ENCODE data around the gene EXOC3L4.

EXOC3L4 gene

DNA sequence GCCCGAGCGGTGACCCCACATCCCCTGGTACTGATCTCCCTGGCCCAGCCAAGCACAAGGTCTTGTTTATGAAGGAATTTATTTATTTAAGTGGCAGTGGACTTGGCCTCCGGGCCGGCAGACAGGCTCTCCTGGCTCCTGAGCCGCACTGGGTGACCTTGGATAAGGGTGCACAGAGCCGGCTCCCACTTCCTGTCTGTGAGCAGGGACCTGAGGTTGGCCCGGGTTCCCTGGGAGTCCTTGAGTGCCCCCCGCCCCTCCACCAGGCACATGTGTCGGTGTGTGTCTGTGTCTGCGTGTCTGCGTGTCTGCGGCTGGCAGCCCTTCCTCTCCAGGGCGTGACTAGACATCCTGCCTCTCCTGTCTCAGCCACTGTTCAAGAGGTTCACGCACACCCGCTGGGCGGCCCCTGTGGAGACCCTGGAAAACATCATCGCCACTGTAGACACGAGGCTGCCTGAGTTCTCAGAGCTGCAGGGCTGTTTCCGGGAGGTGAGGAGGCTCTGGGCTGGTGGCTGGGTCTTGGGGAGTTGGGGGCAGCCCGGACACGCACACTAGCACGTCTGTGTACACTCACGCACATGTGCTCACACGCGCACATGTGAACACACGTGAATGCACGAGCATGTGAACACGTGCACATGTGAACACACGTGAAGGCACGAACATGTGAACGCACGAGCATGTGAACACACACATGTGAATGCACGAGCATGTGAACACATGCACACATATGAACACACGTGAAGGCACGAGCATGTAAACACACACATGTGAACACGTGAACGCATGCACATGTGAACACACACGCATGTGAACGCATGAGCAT lies 38.1 kb downstream of the EXOC3L4 start:
- no peak for DNase-seq (ENCODE audit: low read depth, low spot score)

DNA sequence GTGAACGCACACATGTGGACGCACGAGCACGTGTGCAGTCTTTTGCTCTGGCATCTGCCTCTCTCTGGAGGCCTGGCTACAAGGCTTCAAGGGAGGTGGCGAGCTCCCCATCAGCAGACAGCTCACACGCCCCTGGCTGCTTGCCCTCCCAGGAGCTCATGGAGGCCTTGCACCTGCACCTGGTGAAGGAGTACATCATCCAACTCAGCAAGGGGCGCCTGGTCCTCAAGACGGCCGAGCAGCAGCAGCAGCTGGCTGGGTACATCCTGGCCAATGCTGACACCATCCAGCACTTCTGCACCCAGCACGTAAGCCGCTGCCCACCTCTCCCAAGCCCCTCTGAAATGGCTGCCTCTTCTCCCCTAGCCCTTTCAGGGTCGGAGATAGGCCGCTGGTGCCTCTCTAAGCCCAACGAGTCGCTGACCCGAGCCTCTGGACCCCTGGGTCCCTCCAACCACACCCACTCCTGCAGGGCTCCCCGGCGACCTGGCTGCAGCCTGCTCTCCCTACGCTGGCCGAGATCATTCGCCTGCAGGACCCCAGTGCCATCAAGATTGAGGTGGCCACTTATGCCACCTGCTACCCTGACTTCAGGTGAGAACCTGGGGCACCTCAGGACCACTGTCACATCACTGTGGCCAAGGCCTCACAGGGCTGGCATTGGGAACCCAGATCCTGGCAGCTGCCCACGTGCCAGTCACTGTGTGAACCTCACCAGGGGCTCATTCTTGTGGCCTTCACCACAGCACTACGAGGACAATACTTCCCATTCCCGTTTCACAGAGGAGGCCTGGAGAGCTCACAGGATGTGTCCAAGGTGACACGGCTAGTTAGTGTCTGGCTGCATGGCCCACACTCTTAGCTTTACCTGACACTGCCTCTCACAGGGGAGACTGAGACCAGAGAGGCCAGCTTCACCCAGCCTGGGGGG lies 39.0 kb downstream of the EXOC3L4 start:
- no peak for DNase-seq (ENCODE audit: low read depth, low spot score)

DNA sequence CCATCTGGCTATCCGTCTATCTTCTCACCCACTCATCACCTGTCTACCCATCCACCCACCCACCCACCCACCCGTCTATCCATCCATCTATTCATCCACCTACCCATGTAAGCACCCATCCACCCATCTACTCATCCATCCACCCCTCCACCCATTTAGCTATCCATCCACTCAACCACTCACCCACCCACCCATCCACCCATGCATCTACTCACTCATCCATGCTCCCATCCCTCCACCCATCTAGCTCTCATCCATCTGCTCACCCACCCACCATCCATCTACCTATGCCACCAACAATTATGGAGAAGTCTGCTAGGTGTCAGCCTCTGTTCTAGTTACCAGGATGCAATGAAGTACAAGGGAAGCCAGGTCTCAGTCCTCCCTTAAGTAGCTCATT lies 39.9 kb downstream of the EXOC3L4 start:
- no peak for DNase-seq (ENCODE audit: low read depth, low spot score)

DNA sequence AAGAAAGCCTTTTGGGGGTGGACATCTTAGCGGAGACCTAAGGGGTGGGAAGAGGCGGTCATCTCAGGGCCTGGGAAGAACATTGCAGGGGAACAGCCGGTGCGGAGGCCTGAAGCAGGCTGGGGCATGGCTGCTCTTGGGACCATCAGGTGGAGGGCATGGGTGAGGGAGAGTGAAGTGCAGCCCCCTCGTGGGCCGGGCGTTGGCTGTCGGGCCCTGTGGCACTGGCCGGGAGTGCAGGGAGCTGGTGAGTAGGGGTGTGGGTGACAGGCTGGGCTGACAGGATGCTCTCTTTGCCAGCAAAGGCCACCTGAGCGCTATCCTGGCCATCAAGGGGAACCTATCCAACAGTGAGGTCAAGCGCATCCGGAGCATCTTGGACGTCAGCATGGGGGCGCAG lies 40.4 kb downstream of the EXOC3L4 start:
- DNase-seq (ENCODE audit: low read depth, low spot score) = no peak

DNA sequence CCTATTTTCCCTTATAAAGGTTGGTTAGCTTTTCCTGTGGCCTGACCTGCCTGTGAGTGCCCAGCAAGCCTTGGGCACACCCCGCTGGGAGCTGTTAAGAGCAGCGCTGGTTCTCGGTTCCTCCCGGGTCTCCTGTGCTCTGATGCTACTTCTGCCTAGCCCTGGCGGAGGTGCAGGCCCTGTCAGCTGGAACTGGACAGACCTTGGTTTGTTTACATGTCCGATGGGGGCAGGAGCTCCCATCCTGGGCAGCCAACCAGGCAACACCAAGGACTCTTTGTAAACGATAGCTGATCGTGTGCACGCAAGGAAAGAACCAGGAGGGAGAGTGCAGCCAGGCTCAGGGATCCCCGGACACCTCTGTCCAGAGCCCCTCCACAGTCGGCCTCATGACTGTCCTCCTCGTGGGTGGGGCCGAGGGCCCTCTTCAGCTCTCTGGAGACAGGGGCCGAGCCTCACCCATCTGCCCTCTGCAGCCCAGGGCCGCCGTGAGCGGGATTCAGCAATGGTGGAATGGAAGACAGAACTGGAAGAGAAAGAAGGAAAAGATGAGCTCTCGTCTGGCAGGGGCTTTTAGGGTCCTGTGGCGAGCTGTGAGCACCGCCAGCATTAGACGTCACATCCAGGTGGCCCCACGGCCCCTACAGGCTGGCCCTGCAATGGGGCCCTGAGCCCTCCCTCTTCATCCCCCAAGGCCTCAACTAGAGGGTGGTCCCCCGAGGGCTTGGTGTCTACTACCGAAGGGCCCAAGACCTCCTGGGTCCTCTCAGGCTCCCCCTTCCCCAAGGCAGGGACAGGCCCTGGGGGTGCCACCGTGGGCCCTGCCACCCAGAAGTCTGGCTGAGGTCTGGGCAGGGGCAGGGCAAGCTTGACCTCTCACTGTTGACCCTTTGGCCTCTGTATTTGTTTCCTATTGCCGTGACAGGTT lies 41.1 kb downstream of the EXOC3L4 start:
- no peak for DNase-seq (ENCODE audit: low read depth, low spot score)

DNA sequence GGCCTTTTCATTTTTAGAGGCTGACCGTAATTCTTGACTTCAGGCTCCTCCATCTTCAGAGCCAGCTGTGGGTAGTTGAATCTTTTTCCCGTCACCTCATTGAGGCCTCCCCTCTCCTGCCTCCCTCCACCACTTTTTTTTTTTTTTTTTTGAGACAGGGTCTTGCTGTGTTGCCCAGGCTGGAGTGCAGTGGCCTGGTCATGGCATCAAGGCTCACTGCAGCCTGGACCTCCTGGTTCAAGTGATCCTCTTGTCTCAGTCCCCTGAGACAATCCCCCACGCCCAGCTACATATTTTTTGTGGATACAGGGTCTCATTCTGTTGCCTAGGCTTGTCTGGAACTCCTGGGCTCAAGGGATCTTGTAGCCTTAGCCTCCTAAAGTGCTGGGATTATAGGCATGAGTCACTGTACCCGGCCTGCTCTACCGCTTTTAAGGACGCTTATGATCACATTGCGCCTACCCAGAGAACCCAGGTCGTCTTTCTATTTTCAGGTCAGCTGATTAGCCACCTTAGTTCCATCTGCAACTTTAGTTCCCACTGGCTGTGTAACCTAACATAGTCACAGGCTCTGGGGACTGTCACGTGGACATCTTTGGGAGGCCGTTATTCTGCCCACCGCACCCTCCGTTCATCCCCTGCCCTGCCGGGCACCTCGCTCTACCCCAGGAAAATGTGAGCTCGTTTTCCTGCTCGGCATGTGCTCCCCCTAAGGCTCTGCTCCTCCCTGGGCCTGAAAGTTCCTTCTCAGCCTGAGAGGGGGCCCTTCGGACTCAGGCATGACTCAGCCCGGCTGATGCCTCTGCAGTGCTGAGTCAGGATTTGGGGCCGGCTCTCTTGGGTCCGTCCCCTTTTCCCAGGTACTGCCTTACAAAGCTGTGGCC lies 42.1 kb downstream of the EXOC3L4 start:
- no peak for DNase-seq (ENCODE audit: low read depth, low spot score)

DNA sequence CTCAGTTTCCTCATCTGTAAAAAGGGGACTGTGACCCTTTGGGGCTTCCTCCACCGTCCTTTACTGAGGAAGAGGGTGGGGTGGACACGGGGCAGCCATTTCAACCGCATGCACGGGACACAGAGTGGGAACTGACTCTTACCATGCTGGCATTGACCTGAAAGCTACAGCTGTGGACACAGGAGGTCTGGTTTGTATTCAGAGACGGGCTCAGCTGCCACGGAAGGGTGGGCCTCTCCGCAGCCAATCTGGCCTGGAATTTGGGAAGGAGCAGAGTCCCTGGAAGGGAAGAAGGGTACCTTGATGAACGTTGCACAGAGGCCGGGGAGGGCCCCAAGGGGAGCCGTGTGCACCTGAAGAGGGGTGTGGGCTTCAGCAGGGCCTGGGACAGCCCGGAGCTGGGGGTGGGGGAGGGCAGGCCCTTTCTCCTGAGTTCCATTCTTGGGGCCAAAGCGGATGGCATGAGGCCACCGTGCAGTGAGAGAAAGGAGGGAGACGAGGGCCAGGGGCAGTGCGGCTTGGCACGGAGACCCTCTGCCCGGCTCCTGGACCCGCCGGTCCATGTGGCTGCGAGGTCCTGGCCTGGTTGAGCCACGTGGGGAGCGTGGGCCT lies 43.3 kb downstream of the EXOC3L4 start:
- DNase-seq (ENCODE audit: low read depth, low spot score) = no peak

DNA sequence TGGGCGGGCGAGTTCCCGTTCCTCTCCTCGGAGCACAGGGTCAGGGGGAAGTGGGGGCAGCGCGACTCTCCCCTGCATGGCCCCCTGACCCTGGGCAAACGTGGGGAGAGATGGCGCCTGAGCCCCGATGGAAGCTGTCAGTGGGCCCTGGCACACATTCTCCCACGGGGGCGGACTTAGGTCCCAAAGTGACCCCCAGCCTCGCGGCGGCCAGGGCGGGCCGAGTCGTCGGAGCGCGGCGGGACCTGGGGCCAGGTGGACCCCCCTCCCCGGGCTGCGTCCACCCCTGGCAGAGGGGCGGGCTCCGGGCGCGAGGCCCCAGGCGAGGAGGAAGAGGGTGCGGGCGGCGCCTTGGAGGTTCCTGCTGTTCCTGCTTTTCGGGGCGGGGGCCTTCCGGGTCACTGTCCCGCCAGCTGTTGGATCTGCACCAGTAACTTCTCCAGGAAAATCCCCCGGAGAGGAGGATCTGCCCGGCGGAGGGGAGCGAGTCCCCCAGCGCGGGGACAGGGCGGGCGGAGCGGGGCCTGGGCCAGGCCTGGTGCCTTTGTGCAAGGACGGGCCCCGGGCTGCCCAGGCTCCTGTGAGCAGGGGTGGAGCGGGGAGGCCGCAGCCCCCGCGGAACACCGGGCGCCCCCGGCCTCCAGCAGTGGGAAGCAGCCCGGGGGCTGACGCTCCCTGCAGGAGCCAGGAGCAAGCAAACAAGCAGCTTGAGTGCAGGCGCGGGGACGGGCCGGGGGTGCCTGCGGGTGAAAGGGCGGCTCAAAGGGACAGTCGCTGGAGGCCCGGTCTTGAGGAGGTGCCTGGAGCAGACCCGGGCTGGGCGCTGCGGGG lies 44.0 kb downstream of the EXOC3L4 start:
- DNase-seq (ENCODE audit: low read depth, low spot score) = no peak

DNA sequence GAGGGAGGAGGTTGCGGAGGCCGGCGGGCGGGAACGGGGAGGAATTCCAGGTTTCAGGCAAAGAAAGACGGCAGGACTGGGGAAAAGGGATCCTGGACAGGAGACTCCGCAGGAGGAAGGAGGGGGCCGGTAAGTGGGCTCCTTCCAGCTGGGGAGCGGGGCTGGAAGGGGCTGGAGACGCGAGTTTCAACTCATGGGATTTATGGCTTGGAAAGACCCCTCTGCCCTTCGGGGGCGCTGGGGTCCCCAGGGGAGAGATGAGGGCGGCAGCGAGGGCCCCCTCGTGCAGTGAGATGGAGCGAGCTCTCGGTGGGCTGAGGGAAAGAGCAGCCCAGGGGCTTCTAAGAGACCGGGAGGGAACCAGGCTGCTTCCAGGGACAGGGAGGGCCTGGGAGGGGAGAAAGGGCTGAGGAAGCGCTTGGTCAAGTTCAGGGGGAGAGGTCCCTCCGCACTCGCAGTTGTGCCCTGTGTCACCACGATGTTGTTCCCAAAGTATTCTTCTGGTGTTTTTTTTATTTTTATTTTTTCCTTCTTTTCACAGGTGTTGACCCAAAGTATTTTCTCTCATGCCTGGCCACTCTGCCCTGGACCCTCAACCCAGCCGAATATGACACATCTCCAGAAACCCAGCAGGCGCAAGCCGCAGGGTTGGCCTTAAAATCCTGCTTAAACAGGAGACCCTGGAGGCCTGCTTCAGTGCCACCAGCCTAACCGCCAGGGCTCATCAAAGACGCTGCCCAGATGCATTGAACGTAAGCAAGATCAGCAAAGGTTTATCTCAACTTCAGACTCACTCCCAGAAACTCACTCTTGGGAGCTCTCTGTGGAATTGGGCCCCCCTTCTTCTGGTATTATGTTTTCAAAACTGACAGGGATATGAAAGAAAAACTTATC lies 44.9 kb downstream of the EXOC3L4 start:
- no peak for DNase-seq (ENCODE audit: low read depth, low spot score)

DNA sequence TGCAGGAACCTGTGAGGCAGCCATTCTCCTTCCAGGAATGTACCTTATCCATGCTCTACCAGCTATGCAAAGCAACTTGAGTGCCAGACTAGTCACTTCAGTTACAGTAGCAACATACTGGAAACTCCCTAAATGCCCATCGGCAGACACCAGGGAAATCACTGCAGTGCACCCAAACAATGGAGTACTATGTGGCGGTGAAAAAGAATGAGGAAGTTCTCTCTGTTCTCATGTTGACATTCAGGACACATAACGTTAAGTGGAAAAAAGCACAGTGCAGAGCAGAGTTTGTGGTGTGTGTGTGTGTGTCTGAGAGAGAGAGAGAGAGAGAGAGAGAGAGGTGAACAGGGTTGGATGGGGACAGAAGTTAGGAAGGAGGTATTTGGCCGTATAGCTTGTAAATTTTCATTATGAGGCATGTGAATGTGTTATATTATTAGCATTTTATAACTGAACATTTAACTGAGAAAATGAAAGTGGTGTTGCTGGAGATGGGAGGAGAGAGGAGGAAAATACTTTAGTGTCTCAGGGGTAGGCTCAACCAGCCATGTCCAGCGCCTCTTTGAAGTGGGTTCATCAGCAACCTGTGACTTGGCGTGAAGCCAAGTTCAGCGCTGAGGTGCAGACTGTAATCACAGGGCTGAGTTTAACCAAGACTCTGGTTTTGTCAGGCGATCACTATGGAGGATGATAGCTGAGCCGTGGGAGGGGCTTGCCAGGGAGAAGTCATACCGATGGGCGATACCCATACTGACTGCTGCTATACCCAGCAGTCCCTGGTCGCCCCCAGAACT lies 46.0 kb downstream of the EXOC3L4 start:
- no peak for DNase-seq (ENCODE audit: low read depth, low spot score)

DNA sequence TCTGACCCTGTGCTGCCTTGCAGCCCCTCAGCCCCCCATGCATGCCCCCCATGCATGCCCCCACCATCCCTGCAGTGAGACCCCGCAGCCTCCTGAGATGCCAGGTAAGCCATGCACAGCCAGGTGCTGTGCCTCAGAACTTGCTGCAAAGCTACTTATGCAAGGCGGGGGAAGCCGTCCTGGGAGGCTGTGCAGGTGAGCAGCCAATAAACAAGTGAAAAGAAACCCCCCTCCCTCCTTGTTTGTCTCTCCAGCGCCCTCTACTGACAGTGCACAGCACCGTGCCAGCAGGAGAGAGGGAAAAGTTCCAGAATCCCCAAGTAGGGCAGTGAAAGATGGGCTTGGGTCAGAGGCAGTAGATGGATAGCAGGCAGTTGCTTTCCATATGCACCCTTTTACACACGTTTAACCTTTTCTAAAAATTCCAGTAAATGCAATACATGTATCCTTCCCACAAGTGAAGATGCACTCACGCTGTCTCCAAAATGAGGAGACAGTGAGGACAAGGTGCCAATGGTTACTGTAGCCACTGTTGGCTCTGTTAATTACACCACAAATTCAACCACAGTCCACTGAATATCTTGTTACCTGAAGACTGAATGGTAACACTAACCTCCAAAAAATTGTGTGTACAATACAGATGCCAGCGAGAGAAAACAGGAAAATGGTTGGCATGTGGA lies 46.7 kb downstream of the EXOC3L4 start:
- DNase-seq (ENCODE audit: low read depth, low spot score) = peak; percentile 75

DNA sequence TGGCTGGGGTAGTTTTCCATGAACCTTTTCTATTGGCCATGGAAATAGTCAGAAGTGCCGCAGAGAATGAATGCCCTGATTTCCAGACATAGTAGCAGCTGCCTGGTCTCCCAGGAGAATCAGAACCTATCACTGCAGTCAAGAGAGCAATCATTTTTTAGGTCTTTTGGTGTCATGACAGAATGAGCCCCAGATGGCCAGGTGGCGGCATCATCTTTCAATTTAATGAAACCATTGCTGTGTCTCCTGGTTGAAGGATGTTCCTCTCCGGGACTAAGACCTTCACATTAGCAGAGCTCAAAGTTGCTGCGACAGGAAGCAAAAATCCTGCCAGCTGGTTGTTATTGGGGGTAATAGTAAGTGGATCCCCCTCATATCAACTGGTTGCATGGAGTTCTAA lies 47.5 kb downstream of the EXOC3L4 start:
- no peak for DNase-seq (ENCODE audit: low read depth, low spot score)

DNA sequence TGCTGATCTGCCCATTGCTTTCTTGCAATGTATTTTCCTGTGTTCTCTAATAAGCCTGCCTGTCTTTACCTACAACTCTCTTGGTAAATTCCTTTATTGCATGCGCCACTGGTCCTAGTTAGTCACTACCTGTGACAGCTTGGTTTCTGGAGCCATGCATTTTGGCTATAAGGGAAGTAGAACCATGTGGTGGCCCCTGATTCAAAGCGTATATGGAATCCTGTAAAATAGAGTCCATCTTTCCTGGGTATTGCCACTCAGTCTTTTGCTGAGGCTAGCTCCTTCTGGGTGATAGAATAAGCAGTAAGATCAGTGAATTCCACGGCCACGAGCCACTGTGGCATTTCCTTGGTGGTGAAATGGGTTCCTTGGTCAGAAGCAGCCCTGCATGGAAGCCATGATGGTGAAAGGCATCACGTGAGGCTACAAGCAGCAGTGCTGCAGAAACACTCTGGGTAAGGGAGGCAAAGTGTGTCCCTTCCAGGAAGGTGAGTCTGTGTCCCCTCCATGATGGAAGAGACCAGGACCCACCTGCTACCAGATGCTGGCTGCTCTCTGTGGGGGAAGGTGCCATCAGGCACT lies 48.3 kb downstream of the EXOC3L4 start:
- no peak for DNase-seq (ENCODE audit: low read depth, low spot score)

DNA sequence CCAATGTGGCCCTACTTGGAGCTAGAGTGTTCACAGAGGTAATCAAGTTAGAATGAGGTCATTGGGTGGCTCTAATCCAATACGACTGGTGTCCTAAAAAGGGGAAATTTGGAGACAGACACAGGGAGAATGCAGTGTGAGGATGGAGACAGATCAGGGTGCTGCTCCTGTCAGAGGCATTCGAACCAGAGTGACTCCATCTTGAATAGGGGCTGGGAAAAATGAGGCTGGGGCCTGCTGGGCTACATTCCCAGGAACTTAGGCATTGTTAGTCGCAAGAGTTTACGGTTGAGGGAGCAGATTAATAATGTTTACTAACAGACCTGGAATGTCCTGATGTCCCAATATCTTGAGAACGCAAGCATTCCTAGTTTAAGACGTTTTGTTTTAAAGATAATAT lies 49.0 kb downstream of the EXOC3L4 start:
- DNase-seq (ENCODE audit: low read depth, low spot score) = no peak

DNA sequence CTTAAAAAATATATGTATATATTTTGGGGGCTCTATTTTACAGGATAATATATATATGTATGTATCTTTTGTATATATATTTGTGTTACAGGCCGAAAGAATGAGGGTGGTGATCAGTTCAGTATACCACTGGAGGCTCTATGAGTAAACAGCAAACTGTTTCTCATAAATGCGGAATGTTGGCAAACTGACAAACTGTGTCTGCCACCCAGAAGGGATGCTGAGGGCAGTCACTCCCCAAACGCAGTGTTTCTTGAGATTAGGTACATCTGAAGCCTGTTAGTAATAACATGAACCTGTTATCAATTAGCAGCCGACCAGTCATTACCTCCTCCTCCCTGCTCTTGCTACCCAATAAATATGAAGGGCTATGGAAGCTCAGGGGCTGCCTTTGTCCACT lies 49.6 kb downstream of the EXOC3L4 start:
- DNase-seq (ENCODE audit: low read depth, low spot score) = no peak

DNA sequence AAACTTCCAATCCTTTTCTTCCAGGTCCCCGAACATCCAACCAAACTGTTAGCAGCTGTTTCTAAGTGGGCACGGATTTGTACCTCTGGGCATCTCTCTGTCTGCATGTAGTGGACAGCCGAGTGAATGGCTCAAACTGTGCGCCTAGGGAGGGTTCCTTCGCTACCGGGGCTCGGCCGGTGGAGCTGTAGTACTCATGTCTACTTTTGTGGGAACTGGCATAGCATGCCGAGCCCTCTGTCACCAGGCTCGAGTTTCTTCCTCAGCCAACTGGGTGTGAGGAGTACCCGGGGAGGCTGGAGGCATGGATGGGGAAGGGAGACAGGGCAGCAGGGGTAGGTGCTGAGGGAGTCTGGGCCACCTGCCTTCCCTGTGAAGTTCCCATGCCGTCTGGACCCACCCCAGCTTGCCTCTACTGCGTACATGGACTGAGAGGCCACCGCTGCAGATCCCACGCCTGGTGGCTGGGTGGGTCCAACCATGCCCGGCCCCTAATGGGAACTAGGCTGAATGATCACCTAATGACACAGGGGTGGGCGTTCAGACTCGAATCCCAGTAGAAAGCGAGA lies 51.7 kb downstream of the EXOC3L4 start:
- no peak for DNase-seq (ENCODE audit: low read depth, low spot score)
